Left lung (tissue), 10 donors: Measurements from ENCODE around the gene SLC47A2. TPM values are rescaled to one million over a fixed set of nuclear protein-coding genes. Genes with fewer than 3 reads are reported as not detected.
A peak's percentile ranks its signal among the peaks of the same experiment; 100 is the strongest.

Experiments used
- ATAC-seq: fragments of 200-7000 bp; cut with Tn5 transposase; one replicate; pipeline ENCODE4 v1.9.1; 2020; ENCODE audit warnings: moderate library complexity
- DNase-seq, 4 donors: peaks; one replicate each; pipeline ENCODE4 v3.0.0-alpha.2; 2013 to 2020
- H3K27ac ChIP-seq, 2 donors: fragments of 200-600 bp; sonication (generic) in 1 of 2; one replicate each; pipeline versions ENCODE4 v1.5.0 to v1.8.0; 2020 to 2021
- H3K27me3 ChIP-seq, 2 donors: fragments of 200-600 bp; sonication (generic) in 1 of 2; one replicate each; pipeline versions ENCODE4 v1.5.0 to v1.8.0; 2020 to 2021
- H3K36me3 ChIP-seq, 2 donors: fragments of 200-600 bp; sonication (generic) in 1 of 2; one replicate each; pipeline versions ENCODE4 v1.5.0 to v1.8.0; 2020 to 2021
- H3K4me1 ChIP-seq, 2 donors: fragments of 200-600 bp; one replicate each; pipeline ENCODE4 v1.8.0; 2021
- H3K4me3 ChIP-seq, 2 donors: fragments of 200-600 bp; sonication (generic) in 1 of 2; one replicate each; pipeline versions ENCODE4 v1.5.0 to v1.8.0; 2020 to 2021; ENCODE audit warnings: mild to moderate bottlenecking in 1 of 2
- H3K9me3 ChIP-seq, 2 donors: fragments of 200-600 bp; sonication (generic) in 1 of 2; one replicate each; pipeline versions ENCODE4 v1.5.0 to v1.8.0; 2020 to 2021
- intact Hi-C, 2 donors: fragments of 100-400 bp; cut with DNase I; formaldehyde crosslinking; loops; one replicate each; pipeline versions ENCODE4 v1.11.2 to v1.14.2; 2022
- polyA plus RNA-seq, 6 donors: library from polyadenylated mRNA; unstranded; fragments of 120-200 nt; gene quantifications; one replicate each; pipeline ENCODE4 v1.2.1, GENCODE V29; 2013; ENCODE audit not compliant: insufficient read length in 6 of 6
- total RNA-seq, 2 donors: library from RNA; stranded (reverse); fragmentation: NEBNext Ultra II Directional; extraction: Animal tissue kit (Norgen Biotek cat#: 25700); gene quantifications; one replicate each; pipeline ENCODE4 v1.2.1, GENCODE V29; 2021
- TF ChIP-seq, protein P1 (sequence below), 2 donors: fragments of 200-600 bp; sonication (generic) in 1 of 2; IDR thresholded peaks; one replicate each; pipeline versions ENCODE4 v1.5.0 to v1.8.0; 2021; ENCODE audit warnings: antibody characterized with exemption in 2 of 2
- donor health status: DM: no; HTN: yes; CAD: no.
- donor health status: DM: no; HTN: no; CAD: no.

The SLC47A2 gene
- total and polyA plus RNA-seq, 8 donors, result 0.20 to 0.60 (median 0.41) TPM; not detected in 2

DNA sequence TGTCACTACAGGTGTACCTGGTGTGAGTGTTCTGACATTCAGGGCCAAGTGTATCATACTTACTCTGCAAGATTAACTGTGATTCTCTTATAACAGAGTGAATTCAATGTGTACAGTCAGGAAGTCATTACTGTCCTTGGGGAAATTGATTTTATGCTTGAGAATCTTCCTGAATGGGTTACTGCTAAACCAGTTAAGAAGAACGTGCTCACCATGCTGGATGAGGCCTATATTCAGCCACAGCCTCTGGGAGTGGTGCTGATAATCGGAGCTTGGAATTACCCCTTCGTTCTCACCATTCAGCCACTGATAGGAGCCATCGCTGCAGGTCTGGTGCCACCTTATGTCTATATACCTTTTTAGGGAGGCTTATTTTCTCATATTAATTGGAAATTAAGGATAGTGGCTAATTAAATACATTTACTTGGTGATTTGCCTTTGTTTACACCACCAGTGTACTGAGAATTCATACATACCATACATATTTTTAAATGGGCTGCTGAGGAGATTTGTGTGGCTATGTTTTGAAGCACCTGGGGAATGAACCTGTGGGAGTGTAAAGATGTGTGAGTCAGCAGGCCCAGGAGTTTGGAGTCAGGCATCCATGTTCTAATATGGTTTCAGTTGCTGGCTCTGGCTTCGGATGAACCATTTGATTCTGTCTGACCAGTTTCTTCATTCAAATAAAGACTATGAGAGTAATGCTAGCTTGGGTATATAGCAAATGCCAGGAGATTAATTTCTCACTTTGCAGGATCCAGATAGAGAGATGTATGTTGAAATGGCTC lies 64.7 kb downstream of the SLC47A2 start:
- Histone ChIP-seq H3K4me1 (peaks cover 13 to 49% of the 10 kb centered on the region in 2 donors), H3K9me3 (no peaks in the 10 kb centered on the region), H3K4me3 (peak overlapping the region in 1 of 2 donors; percentile 5), H3K27ac (peak overlapping the region; percentile 9 to 24), H3K27me3 (no peaks in the 10 kb centered on the region), H3K36me3 (peaks cover 0 to 42% of the 10 kb centered on the region in 2 donors)
- DNase-seq (no peak), ATAC-seq (no peak)
- TF ChIP-seq, protein P1, sequence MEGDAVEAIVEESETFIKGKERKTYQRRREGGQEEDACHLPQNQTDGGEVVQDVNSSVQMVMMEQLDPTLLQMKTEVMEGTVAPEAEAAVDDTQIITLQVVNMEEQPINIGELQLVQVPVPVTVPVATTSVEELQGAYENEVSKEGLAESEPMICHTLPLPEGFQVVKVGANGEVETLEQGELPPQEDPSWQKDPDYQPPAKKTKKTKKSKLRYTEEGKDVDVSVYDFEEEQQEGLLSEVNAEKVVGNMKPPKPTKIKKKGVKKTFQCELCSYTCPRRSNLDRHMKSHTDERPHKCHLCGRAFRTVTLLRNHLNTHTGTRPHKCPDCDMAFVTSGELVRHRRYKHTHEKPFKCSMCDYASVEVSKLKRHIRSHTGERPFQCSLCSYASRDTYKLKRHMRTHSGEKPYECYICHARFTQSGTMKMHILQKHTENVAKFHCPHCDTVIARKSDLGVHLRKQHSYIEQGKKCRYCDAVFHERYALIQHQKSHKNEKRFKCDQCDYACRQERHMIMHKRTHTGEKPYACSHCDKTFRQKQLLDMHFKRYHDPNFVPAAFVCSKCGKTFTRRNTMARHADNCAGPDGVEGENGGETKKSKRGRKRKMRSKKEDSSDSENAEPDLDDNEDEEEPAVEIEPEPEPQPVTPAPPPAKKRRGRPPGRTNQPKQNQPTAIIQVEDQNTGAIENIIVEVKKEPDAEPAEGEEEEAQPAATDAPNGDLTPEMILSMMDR (IDR thresholded peaks at IDR 0.05), result no peak
- intact Hi-C loops, result no loop called here

DNA sequence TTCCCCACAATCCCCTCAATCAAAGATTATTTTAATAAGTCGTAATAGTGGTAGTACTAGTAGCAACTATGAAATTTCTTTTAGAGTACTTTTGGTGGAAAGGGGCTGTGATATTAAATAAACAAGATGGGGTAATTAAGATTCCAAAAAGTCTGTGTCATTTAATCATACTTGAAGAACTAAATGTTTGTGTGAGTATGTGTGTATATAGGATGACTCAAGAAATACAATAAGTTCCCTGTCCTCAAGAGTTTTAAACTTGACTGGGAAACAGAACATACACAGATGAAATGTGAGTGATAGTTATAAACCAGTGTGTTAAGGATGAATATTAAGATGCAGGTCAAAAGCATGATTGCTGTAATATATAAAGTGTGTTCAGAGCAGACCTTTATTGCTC lies 65.6 kb downstream of the SLC47A2 start:
- no peak for ATAC-seq
- peaks cover 0 to 34% of the 10 kb centered on the region in 2 donors for H3K36me3 ChIP-seq
- H3K4me3 ChIP-seq, result peak overlapping the region in 1 of 2 donors; percentile 74
- TF ChIP-seq, protein P1 (IDR thresholded peaks at IDR 0.05), result no peak
- peak overlapping the region in 1 of 2 donors; percentile 9 for H3K27ac ChIP-seq
- no peak for DNase-seq
- intact Hi-C loops, result no loop called here
- H3K4me1 ChIP-seq, result peaks cover 13 to 53% of the 10 kb centered on the region in 2 donors
- H3K27me3 ChIP-seq, result no peaks in the 10 kb centered on the region
- H3K9me3 ChIP-seq, result no peaks in the 10 kb centered on the region

DNA sequence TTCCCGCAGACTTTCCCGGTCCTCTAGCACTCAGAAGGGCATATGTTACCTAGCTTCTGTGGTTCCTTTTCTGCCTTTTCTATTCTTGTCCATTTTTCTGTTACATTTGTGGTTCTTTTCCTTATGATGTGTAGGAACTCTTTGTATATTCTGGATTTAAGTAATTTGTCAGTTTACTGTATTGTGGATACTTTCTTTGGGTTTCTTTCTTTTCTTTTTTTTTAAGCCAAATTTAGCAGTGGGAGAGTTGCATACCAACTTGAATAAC lies 67.2 kb downstream of the SLC47A2 start:
- Histone ChIP-seq H3K36me3 (peaks cover 0 to 19% of the 10 kb centered on the region in 2 donors), H3K27me3 (no peaks in the 10 kb centered on the region), H3K27ac (peak overlapping the region; percentile 93 to 96), H3K4me1 (peaks cover 13 to 53% of the 10 kb centered on the region in 2 donors), H3K9me3 (no peaks in the 10 kb centered on the region), H3K4me3 (peak overlapping the region; percentile 74 to 81)
- TF ChIP-seq, protein P1 (IDR thresholded peaks at IDR 0.05), result no peak
- intact Hi-C loops, result no loop called here
- no peak for DNase-seq
- no peak for ATAC-seq

DNA sequence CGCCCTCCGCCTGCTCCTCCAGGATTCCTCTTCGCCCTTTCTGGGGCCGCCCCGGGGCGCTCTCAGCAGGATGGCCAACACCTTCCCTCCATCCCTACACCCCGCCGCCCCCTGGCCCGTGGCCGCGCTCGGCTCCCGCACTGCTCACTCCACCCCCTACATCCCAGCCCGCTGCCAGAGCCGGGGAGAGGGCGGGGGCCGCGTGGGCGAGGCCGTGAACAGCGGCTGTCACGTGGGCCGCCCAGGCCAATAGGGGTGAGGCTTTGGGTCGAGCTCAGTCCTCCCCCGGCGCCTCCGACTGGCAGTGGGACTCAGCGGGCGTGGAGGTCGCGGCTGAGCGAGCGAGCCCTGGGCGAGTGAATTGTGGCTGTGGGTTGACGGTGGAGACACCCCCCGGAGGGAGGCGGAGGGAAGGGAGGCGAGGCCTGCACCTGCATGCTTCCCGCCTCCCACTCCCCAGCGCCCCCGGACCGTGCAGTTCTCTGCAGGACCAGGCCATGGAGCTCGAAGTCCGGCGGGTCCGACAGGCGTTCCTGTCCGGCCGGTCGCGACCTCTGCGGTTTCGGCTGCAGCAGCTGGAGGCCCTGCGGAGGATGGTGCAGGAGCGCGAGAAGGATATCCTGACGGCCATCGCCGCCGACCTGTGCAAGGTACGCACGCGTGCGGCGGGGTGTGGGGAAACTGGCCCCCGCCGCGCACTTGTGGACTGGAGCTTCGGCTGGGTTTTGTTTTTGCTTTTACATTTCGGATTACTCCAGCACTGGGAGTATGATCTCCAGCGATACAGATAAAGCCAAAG lies 67.7 kb downstream of the SLC47A2 start, which contains the start of gene ALDH3A2:
Gene ALDH3A2, plus strand, starts transcription at position 277 of the 799 bp plus-strand sequence. Its CDS starts 221 bp downstream, at position 498.
- H3K4me1 ChIP-seq, result peaks cover 13 to 53% of the 10 kb centered on the region in 2 donors
- TF ChIP-seq, protein P1 (IDR thresholded peaks at IDR 0.05), result no peak
- H3K27ac ChIP-seq, result peak within 1 kb of the TSS; percentile 93 to 96
- no peaks in the 10 kb centered on the region for H3K9me3 ChIP-seq
- intact Hi-C loops, result no loop called here
- ATAC-seq (peak; percentile 96), DNase-seq (peak; percentile 93 to 100 (median 97))
- peak within 1 kb of the TSS; percentile 74 to 81 for H3K4me3 ChIP-seq
- H3K36me3 ChIP-seq, result peaks cover 0 to 13% of the 10 kb centered on the region in 2 donors
- no peaks in the 10 kb centered on the region for H3K27me3 ChIP-seq
